PC-9 (cell line): Measurements from ENCODE around the gene INSYN2B. TPM values are rescaled to one million over a fixed set of nuclear protein-coding genes. Genes with fewer than 3 reads are reported as not detected.

Source experiments
- BruUV-seq: library from RNA; stranded (reverse); fragments of 400-500 nt; replicated peaks from 2 replicates; lab custom pipeline; 2021; lab: Mats Ljungman, UMichigan
- CTCF ChIA-PET: fragments of 300-600 bp; sonication (Branson Sonifier 250); formaldehyde crosslinking; loops from one replicate; lab custom pipeline; 2022; ENCODE audit warnings: antibody characterized with exemption; lab: Charles Lee
- POLR2A ChIA-PET: fragments of 300-600 bp; sonication (Branson Sonifier 250); formaldehyde crosslinking; loops from one replicate; lab custom pipeline; 2022; ENCODE audit warnings: antibody characterized with exemption; ENCODE audit not compliant: unreplicated experiment; lab: Charles Lee
- DNase-seq, 2 experiments: peaks; one replicate each; pipeline versions ENCODE4 v3.0.0 to v3.0.0-alpha.2; 2015 to 2022; ENCODE audit warnings: mixed read lengths in 1 of 2
- H2AFZ ChIP-seq: fragments of 200-600 bp; sonication (generic); 2 replicates; pipeline ENCODE4 v1.8.1; 2017; ENCODE audit warnings: antibody characterized with exemption
- H3F3A ChIP-seq: fragments of 200-600 bp; sonication (generic); 2 replicates; pipeline ENCODE4 v1.8.1; 2017; ENCODE audit warnings: antibody characterized with exemption, mild to moderate bottlenecking, low read depth; ENCODE audit not compliant: insufficient read depth
- H3K27ac ChIP-seq: fragments of 200-600 bp; sonication (generic); 2 replicates; pipeline ENCODE4 v1.6.1; 2016; ENCODE audit warnings: mixed run types
- H3K27me3 ChIP-seq: fragments of 200-600 bp; sonication (generic); 2 replicates; pipeline ENCODE4 v1.6.1; 2016; ENCODE audit warnings: low read depth, mixed run types; ENCODE audit not compliant: insufficient read depth
- H3K36me3 ChIP-seq: fragments of 200-600 bp; sonication (generic); 2 replicates; pipeline ENCODE4 v1.6.1; 2016; ENCODE audit warnings: low read depth, mixed run types
- H3K4me1 ChIP-seq: fragments of 200-600 bp; sonication (generic); replicated peaks from 2 replicates; pipeline ENCODE4 v1.6.1; 2016; ENCODE audit warnings: mixed run types; ENCODE audit not compliant: insufficient read depth
- H3K4me2 ChIP-seq: fragments of 200-600 bp; sonication (generic); 2 replicates; pipeline ENCODE4 v1.6.1; 2017; ENCODE audit warnings: mixed run types
- H3K4me3 ChIP-seq: fragments of 200-600 bp; sonication (generic); 2 replicates; pipeline ENCODE4 v1.6.1; 2016; ENCODE audit warnings: mixed run types
- H3K79me2 ChIP-seq: fragments of 200-600 bp; sonication (generic); 2 replicates; pipeline ENCODE4 v1.6.1; 2017; ENCODE audit warnings: low read depth, mixed run types
- H3K9me2 ChIP-seq: fragments of 200-600 bp; sonication (generic); 2 replicates; pipeline ENCODE4 v1.8.1; 2017; ENCODE audit warnings: mild to moderate bottlenecking; ENCODE audit not compliant: insufficient read depth
- H3K9me3 ChIP-seq: fragments of 200-600 bp; sonication (generic); 2 replicates; pipeline ENCODE4 v1.8.1; 2016; ENCODE audit warnings: low read depth; ENCODE audit not compliant: insufficient read depth
- H4K20me1 ChIP-seq: fragments of 200-600 bp; sonication (generic); 2 replicates; pipeline ENCODE4 v1.8.1; 2017; ENCODE audit not compliant: insufficient read depth
- EZH2 ChIP-seq: fragments of 200-600 bp; sonication (generic); IDR thresholded peaks from 2 replicates; pipeline ENCODE4 v1.8.0; 2017; ENCODE audit warnings: antibody characterized with exemption, low read depth
- intact Hi-C: fragments of 100-400 bp; cut with micrococcal nuclease; formaldehyde crosslinking; loops from one replicate; pipeline ENCODE4 v1.10.0; 2022; ENCODE audit not compliant: unreplicated experiment
- total RNA-seq: library from RNA; stranded (reverse); gene quantifications from 2 replicates; pipeline ENCODE4 v1.2.3, GENCODE V29; 2021
- TF ChIP-seq, protein P1 (sequence below): fragments of 200-600 bp; sonication (generic); conservative IDR thresholded peaks from 2 replicates; pipeline ENCODE4 v1.6.1; 2017; ENCODE audit warnings: mixed run types, antibody characterized with exemption, mild to moderate bottlenecking, moderate library complexity

The INSYN2B gene
- total RNA-seq, 1 experiment from 2014 or later: not detected

GRCh38 chr5:169911448-169912212, 68.7 kb downstream of the INSYN2B start:
- no peaks in the 10 kb centered on the region for H3K79me2 ChIP-seq
- ChIA-PET POLR2A (no interaction called here), CTCF (no interaction called here)
- H3K4me2 ChIP-seq: no peak overlapping the region
- no peaks in the 10 kb centered on the region for H4K20me1 ChIP-seq
- H3K9me2 ChIP-seq: no peaks in the 10 kb centered on the region
- no peaks in the 10 kb centered on the region for H3F3A ChIP-seq
- H3K27ac ChIP-seq: no peak overlapping the region
- BruUV-seq: no TSS peak
- no peaks in the 10 kb centered on the region for H3K9me3 ChIP-seq
- intact Hi-C loops: no loop called here
- no peaks in the 10 kb centered on the region for H3K4me1 ChIP-seq
- no peaks in the 10 kb centered on the region for H3K27me3 ChIP-seq
- TF ChIP-seq, protein P1, sequence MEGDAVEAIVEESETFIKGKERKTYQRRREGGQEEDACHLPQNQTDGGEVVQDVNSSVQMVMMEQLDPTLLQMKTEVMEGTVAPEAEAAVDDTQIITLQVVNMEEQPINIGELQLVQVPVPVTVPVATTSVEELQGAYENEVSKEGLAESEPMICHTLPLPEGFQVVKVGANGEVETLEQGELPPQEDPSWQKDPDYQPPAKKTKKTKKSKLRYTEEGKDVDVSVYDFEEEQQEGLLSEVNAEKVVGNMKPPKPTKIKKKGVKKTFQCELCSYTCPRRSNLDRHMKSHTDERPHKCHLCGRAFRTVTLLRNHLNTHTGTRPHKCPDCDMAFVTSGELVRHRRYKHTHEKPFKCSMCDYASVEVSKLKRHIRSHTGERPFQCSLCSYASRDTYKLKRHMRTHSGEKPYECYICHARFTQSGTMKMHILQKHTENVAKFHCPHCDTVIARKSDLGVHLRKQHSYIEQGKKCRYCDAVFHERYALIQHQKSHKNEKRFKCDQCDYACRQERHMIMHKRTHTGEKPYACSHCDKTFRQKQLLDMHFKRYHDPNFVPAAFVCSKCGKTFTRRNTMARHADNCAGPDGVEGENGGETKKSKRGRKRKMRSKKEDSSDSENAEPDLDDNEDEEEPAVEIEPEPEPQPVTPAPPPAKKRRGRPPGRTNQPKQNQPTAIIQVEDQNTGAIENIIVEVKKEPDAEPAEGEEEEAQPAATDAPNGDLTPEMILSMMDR: no peak
- no peak for TF ChIP-seq EZH2
- H3K4me3 ChIP-seq: no peak overlapping the region
- DNase-seq: no peak
- H2AFZ ChIP-seq: no peak overlapping the region
- no peaks in the 10 kb centered on the region for H3K36me3 ChIP-seq

GRCh38 chr5:169910393-169910792, 69.9 kb downstream of the INSYN2B start:
- intact Hi-C loops: no loop called here
- no peak overlapping the region for H3K4me2 ChIP-seq
- DNase-seq: no peak
- H3F3A ChIP-seq: no peaks in the 10 kb centered on the region
- H3K9me2 ChIP-seq: no peaks in the 10 kb centered on the region
- no peaks in the 10 kb centered on the region for H3K36me3 ChIP-seq
- no TSS peak for BruUV-seq
- H4K20me1 ChIP-seq: no peaks in the 10 kb centered on the region
- no peaks in the 10 kb centered on the region for H3K79me2 ChIP-seq
- ChIA-PET POLR2A (no interaction called here), CTCF (no interaction called here)
- no peak overlapping the region for H2AFZ ChIP-seq
- no peak for TF ChIP-seq EZH2
- TF ChIP-seq, protein P1: no peak
- H3K4me3 ChIP-seq: no peak overlapping the region
- no peaks in the 10 kb centered on the region for H3K27me3 ChIP-seq
- no peak overlapping the region for H3K27ac ChIP-seq
- H3K9me3 ChIP-seq: no peaks in the 10 kb centered on the region
- no peaks in the 10 kb centered on the region for H3K4me1 ChIP-seq

DNA sequence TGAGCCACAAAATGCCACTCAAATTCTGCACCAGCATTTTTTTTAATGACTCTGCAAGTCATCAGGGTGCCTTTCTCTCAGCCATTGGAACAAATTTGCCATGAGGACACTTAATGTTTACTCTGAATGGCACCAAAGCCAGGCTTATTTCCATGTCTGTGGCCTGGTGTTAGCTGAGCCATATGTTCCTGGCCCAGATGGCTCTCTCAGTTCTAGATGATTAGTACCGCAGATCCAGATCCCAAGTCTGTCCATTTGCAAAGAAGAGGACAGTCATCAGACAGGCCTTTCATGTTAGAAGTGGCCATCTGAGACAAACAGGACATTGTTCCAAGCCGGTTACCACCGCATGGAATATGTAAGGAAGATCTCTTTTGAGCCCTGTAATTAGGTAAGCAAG, 70.3 kb downstream of the INSYN2B start:
- no peak overlapping the region for H3K4me2 ChIP-seq
- ChIA-PET POLR2A (no interaction called here), CTCF (no interaction called here)
- no peaks in the 10 kb centered on the region for H3F3A ChIP-seq
- H4K20me1 ChIP-seq: no peaks in the 10 kb centered on the region
- H3K4me3 ChIP-seq: no peak overlapping the region
- H3K9me2 ChIP-seq: no peaks in the 10 kb centered on the region
- no peak overlapping the region for H2AFZ ChIP-seq
- TF ChIP-seq, protein P1: no peak
- no peak for TF ChIP-seq EZH2
- BruUV-seq: no TSS peak
- no peak for DNase-seq
- H3K36me3 ChIP-seq: no peaks in the 10 kb centered on the region
- H3K4me1 ChIP-seq: no peaks in the 10 kb centered on the region
- H3K9me3 ChIP-seq: no peaks in the 10 kb centered on the region
- H3K79me2 ChIP-seq: no peaks in the 10 kb centered on the region
- H3K27ac ChIP-seq: no peak overlapping the region
- intact Hi-C loops: no loop called here
- no peaks in the 10 kb centered on the region for H3K27me3 ChIP-seq
